NT2/D1 (cell line): ENCODE measurements around the gene SUN2.

ENCODE experiments used
- SUZ12 ChIP-seq: IDR thresholded peaks from 2 replicates; pipeline ENCODE4 v1.6.1; 2011; ENCODE audit not compliant: insufficient read length, insufficient read depth; ENCODE audit errors: extremely low read depth
- ZNF274 ChIP-seq: IDR thresholded peaks from 2 replicates; pipeline ENCODE4 v1.6.1; 2011; ENCODE audit warnings: mild to moderate bottlenecking, low read depth, low read length

- TF ChIP-seq ZNF274 (no peak), SUZ12 (no peak)
These were observed 70.9 kb downstream of the SUN2 start for GRCh38 chr22:38684895-38685294.
